HG02885 (cell line): ENCODE data around the gene MLEC.

Source experiments
- ATAC-seq: cut with Tn5 transposase; IDR thresholded peaks from one replicate; pipeline ENCODE4 v1.9.1; 2021; ENCODE audit warnings: mild to moderate bottlenecking; ENCODE audit not compliant: unreplicated experiment, poor library complexity

Gene MLEC

DNA sequence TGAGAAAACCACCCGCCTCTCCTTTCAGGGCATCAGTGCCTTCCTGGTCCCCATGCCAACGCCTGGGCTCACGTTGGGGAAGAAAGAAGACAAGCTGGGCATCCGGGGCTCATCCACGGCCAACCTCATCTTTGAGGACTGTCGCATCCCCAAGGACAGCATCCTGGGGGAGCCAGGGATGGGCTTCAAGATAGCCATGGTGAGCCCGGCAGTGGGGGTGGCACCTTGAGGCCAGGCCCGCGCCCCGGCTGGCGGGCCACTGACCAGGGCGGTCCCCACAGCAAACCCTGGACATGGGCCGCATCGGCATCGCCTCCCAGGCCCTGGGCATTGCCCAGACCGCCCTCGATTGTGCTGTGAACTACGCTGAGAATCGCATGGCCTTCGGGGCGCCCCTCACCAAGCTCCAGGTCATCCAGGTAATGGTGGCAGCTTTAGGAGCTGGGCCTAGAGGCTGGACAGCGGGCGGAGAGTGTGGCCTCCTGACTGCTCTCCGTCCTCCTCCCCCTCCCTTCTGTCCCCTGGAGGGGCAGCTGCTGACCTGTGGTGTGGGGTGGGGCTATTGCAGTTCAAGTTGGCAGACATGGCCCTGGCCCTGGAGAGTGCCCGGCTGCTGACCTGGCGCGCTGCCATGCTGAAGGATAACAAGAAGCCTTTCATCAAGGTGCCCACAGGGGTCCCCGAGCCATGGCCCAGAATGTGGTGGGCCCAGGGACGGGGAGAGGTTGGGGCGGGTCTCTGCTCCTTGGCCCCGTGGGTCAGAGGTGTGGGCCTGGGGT, 51.5 kb downstream of the MLEC start:
- no peak for ATAC-seq

DNA sequence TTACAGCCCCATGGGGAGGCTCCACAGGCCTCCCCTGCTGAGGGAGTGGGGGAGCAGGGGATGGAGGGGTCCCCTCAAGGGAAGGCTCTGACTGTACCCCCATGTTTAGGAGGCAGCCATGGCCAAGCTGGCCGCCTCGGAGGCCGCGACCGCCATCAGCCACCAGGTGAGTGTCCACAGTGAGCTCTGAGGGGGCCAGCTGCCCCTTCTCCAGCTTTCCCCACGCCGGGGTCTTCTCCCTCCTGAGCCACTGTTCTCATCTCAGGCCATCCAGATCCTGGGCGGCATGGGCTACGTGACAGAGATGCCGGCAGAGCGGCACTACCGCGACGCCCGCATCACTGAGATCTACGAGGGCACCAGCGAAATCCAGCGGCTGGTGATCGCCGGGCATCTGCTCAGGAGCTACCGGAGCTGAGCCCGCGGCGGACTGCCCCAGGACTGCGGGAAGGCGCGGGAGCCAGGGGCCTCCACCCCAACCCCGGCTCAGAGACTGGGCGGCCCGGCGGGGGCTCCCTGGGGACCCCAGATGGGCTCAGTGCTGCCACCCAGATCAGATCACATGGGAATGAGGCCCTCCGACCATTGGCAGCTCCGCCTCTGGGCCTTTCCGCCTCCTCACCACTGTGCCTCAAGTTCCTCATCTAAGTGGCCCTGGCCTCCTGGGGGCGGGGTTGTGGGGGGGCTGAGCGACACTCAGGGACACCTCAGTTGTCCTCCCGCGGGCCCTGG, 52.2 kb downstream of the MLEC start:
- ATAC-seq = no peak

DNA sequence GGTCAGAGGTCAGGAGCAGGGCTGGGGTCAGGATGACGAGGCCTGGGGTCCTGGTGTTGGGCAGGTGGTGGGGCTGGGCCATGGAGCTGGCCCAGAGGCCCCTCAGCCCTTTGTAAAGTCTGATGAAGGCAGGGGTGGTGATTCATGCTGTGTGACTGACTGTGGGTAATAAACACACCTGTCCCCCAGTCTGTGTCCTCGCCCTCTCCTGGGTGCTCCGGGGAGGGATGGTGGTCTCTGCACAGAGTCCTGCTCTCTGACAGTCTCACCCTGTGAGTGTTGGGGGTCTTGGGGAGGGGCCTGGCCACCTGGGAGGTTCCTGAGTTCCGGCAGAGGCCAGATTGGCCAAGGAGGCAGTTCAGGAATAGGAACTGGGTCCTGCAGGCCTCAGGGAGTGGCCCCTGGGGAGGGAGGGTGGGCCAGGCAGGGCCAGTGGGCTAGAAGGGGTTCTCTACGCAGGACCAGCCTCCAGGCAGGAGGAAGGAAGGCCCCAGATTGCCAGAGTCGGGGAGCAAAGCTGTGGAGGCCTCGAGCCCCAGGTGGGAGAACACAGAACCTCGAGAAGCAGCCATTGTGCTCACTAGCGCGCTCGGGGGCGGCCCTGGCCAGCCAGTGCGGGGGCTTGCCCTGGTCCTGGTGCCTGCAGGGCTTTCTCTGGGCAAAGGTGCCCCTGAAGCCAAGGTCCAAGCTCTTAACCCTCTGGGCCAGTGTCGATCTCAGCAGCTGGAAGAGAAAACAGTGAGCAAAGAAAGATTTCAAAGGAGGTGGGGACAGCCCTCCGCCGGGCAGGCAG, 53.1 kb downstream of the MLEC start:
- no peak for ATAC-seq

DNA sequence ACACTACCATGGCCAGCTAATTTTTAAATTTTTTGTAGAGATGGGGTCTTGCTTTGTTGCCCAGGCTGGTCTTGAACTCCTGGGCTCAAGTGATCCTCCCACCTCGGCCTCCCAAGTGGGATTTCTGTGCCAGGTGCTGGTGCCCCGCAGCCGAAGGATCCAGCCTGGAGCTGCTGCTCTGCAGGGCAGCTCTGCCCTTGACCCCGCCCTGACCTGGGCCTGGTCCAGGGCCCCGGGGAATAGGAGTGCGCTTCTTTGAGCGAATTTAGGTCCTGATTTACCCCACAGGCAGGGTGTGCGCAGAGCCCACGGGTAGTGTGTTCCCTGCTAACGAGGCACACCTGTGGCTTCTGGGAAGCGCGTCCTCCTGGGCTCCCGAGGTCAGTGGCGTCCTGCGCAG, 53.9 kb downstream of the MLEC start:
- ATAC-seq = no peak

DNA sequence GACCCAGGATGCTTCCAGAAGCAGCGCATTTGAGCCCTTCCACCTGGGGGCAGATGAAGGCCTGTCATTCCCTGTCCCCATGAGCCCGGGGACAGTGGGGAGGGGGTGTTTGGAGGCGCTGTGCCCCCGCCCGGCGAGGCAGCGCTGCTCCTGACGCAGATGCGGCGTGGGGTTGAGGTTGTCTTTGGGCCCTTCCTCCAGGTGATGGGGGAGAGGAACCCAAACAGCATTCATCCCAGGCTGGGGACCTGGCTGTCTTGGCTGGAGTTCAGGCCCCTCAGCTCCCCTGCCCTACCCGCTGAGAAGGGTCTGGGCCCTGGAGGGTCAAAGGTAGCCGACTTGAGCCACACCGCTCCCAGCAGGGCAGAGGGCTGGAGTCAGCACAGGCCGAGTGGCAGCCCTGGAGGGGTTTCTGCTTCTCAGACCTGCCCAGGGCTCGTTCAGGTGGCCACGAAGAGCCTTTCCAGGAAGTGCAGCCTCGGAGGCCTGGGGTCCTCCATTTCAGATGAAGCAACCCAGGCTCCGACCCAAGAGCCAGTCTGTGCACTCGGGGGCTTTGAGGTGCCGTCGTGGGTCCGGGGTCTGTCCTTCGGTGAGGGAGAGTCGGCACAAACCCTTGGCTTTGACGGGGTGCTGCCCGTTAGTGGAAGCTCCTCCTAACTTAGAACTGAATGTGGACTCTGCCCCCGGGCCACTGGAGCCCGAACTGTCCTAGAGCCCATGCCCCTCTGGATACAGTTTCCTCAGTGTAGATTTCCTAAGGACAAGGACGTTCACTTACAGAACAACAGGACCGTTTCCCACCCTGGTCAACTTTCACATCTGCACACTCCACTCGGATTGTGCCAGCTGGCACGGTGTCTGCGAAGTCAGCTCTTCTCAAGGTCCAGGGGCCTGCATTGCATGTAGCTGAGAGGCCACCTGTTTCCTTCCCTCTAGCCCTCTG, 54.8 kb downstream of the MLEC start:
- no peak for ATAC-seq

DNA sequence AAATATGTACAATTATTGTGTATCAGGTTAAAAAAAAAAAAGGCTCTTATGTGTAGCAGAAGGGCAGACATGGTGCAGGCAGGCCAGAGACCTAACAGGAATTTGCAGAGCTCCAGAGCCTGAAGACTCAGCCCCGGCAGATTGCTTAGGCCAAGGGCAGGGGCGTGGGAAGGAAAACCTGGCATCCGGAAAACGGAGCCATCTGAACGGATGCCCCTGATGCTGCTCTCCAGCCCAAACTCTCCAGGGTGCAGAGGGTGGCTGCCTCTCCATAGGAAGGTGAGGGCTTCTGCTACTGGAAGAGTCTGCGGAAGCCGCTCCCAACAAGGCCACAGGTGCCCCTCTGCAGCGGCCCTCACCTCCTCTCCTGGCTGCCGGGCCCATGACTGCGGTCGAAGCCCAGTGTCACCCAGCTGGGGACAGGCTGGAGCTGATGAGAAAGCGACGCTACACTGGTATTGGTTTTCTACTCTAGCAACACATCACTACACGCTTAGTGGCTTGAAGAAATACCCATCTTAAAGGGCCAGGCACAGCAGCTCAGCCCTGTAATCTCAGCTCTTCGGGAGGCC, 58.1 kb downstream of the MLEC start:
- ATAC-seq = no peak

DNA sequence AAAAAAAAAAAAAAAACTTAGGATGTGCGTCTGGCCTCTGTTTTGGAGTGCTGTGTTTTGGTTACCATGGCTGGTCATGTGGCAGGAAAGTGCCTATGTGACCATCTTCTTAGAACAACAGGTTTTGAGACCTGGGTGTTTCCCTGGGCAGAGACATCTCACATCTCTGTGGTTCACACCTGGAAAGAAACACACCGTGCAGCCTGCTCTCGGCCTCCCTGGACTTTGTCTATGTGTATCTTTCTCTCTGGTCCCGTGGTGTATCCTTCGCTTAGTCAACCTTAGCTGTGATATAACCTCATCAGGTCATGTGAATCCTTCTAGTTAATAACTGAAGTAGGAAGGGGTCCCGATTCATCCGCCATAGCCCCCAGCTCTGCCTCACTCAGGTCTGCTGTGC, 61.3 kb downstream of the MLEC start:
- ATAC-seq = no peak

DNA sequence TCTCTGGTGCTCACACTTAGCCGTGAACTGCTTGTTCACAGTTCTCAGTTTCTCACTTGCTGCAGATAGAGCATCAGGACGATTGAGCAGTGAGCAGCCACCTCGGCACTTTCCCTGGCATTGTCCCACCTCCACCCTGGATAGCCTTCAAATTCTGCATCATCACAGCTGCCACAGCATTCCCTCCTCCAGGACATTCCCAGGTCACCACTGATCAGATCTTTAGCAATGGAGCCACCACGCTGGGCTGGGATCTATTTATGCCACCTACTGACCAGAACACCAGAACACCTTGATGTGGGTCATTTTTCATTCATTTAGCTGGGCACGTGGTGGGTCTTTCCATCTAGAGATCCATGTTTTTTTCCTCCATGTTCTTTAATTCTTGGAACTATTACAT, 62.3 kb downstream of the MLEC start:
- ATAC-seq = no peak

DNA sequence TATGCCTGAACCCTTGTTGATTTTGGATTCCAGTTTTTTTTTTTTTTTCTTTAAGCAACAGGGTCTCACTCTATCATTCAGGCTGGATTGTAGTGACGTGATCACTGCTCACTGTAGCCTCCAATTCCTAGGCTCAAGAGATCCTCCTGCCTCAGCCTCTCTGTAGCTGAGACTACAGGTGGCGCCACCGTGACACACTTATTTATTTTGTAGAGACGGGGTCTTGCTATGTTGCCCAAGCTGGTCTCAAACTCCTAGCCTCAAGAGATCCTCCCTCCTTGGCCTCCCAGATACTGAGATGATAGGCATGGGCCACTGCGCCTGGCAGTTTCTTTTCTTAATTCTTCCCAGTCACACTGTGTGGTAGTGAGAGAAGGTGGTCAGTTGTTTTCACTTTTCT, 63.9 kb downstream of the MLEC start:
- ATAC-seq = no peak

DNA sequence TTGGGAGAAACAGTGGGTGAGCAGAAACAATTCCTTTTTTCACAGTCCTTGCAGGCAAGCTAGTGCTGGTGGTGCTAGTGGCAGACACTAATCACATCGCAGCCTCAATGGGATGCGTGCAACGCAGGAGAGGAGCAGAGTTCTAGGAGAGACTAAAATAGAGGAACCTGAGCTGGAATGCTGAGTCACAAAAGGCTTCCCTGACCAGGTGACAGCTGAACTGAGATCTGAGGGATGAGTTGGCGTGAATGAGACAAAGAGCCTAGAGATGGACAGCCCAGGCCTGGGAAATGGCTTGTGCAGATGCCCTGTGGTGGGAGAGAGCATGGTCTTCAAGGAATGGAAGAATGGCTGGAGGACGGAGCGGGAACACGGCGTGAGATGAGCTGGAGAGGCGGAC, 64.4 kb downstream of the MLEC start:
- no peak for ATAC-seq
